IMR-90 (cell line): Measurements from ENCODE around the gene BICD1.

ENCODE experiments used
- BHLHE40 ChIP-seq: fragments of 150-350 bp; IDR thresholded peaks from 2 replicates; pipeline ENCODE4 v1.6.1; 2016; ENCODE audit warnings: mild to moderate bottlenecking, low read depth, low read length
- CTCF ChIP-seq: conservative IDR thresholded peaks from 2 replicates; pipeline ENCODE4 v1.5.1; 2012; ENCODE audit warnings: mild to moderate bottlenecking, low read depth, low read length, improper control_type of control experiment
- MXI1 ChIP-seq: IDR thresholded peaks from 2 replicates; pipeline ENCODE4 v1.6.1; 2012; ENCODE audit warnings: low read depth, mild to moderate bottlenecking, low read length, moderate library complexity, borderline replicate concordance
- POLR2A ChIP-seq: IDR thresholded peaks from 2 replicates; pipeline ENCODE4 v1.6.1; 2012; ENCODE audit warnings: mild to moderate bottlenecking, low read depth, low read length
- RAD21 ChIP-seq: IDR thresholded peaks from 2 replicates; pipeline ENCODE4 v1.6.1; 2012; ENCODE audit warnings: low read length, improper control_type of control experiment
- RCOR1 ChIP-seq: IDR thresholded peaks from 2 replicates; pipeline ENCODE4 v1.6.1; 2012; ENCODE audit warnings: mild to moderate bottlenecking, low read length, improper control_type of control experiment; ENCODE audit not compliant: insufficient replicate concordance
- RFX5 ChIP-seq: IDR thresholded peaks from 2 replicates; pipeline ENCODE4 v1.8.0; 2012; ENCODE audit warnings: low read depth, mild to moderate bottlenecking, low read length, moderate library complexity
- SMC3 ChIP-seq: fragments of 150-350 bp; IDR thresholded peaks from 2 replicates; pipeline ENCODE4 v1.6.1; 2016; ENCODE audit warnings: low read depth, mild to moderate bottlenecking, antibody characterized with exemption, low read length, moderate library complexity
- USF2 ChIP-seq: fragments of 150-350 bp; IDR thresholded peaks from 2 replicates; pipeline ENCODE4 v1.6.1; 2017; ENCODE audit warnings: mild to moderate bottlenecking, antibody characterized with exemption, low read length, low read depth

GRCh38 chr12:32402946-32403345 is 296.3 kb downstream of the BICD1 start:
- TF ChIP-seq CTCF (no peak), POLR2A (no peak), BHLHE40 (no peak), SMC3 (no peak), USF2 (no peak), RAD21 (no peak), RCOR1 (no peak), MXI1 (no peak), RFX5 (no peak)
